Cardiac muscle cell (in vitro differentiated cells and primary cell): ENCODE results near the gene CFAP61. TPM values are rescaled to one million over a fixed set of nuclear protein-coding genes. Genes with fewer than 3 reads are reported as not detected.
"Not testable (repeated sequence)": the region's sequence is repeated elsewhere in the genome, so short reads cannot be mapped to it uniquely, and the experiment has no call there.

Experiments used
- DNase-seq, 2 donors: peaks; one replicate each; pipeline versions ENCODE4 v3.0.0 to v3.0.0-alpha.2; 2010 to 2017; ENCODE audit warnings: low read depth in 1 of 2, low spot score in 1 of 2
- H3K27ac ChIP-seq: fragments of 200-600 bp; sonication (generic); 2 replicates; pipeline ENCODE4 v1.5.1; 2016
- H3K27me3 ChIP-seq: fragments of 200-600 bp; sonication (generic); 2 replicates; pipeline ENCODE4 v1.6.0; 2016; ENCODE audit warnings: control low read depth
- H3K36me3 ChIP-seq: fragments of 200-600 bp; sonication (generic); 2 replicates; pipeline ENCODE4 v1.5.1; 2016; ENCODE audit warnings: control low read depth
- H3K4me1 ChIP-seq: fragments of 200-600 bp; sonication (generic); 2 replicates; pipeline ENCODE4 v1.8.1; 2017; ENCODE audit warnings: low read depth, mild to moderate bottlenecking, mixed run types
- H3K4me3 ChIP-seq: fragments of 200-600 bp; sonication (generic); 2 replicates; pipeline ENCODE4 v1.5.1; 2016; ENCODE audit warnings: mild to moderate bottlenecking
- H3K9me3 ChIP-seq: fragments of 200-600 bp; sonication (generic); 2 replicates; pipeline ENCODE4 v1.5.1; 2017; ENCODE audit warnings: low read depth, mild to moderate bottlenecking, control low read depth
- polyA plus RNA-seq: library from polyadenylated mRNA; unstranded; fragments of >200 nt; fragmentation: Nextera tagmentation; extraction: Ambion mirVana; gene quantifications from 2 replicates; pipeline ENCODE4 v1.2.1, GENCODE V29; 2016
- total RNA-seq: library from RNA; depleted of rRNA; stranded (reverse); fragments of >200 nt; gene quantifications from 2 replicates; pipeline ENCODE4 v1.2.3, GENCODE V29; 2016
- TF ChIP-seq, protein P1 (sequence below): IDR thresholded peaks from 2 replicates; pipeline ENCODE4 v1.5.1; 2012; ENCODE audit warnings: low read depth, mild to moderate bottlenecking, low read length

Gene CFAP61
- total and polyA plus RNA-seq, 2 experiments from 2014 or later: 0.44 TPM; not detected in 1

GRCh38 chr20:20241976-20242375 is 189.6 kb downstream of the CFAP61 start:
- no peak overlapping the region for H3K4me3 ChIP-seq
- no peak overlapping the region for H3K27ac ChIP-seq
- H3K9me3 ChIP-seq: no peaks in the 10 kb centered on the region
- TF ChIP-seq, protein P1, sequence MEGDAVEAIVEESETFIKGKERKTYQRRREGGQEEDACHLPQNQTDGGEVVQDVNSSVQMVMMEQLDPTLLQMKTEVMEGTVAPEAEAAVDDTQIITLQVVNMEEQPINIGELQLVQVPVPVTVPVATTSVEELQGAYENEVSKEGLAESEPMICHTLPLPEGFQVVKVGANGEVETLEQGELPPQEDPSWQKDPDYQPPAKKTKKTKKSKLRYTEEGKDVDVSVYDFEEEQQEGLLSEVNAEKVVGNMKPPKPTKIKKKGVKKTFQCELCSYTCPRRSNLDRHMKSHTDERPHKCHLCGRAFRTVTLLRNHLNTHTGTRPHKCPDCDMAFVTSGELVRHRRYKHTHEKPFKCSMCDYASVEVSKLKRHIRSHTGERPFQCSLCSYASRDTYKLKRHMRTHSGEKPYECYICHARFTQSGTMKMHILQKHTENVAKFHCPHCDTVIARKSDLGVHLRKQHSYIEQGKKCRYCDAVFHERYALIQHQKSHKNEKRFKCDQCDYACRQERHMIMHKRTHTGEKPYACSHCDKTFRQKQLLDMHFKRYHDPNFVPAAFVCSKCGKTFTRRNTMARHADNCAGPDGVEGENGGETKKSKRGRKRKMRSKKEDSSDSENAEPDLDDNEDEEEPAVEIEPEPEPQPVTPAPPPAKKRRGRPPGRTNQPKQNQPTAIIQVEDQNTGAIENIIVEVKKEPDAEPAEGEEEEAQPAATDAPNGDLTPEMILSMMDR: no peak
- H3K27me3 ChIP-seq: no peaks in the 10 kb centered on the region
- no peaks in the 10 kb centered on the region for H3K4me1 ChIP-seq
- no peaks in the 10 kb centered on the region for H3K36me3 ChIP-seq
- DNase-seq: no peak

DNA sequence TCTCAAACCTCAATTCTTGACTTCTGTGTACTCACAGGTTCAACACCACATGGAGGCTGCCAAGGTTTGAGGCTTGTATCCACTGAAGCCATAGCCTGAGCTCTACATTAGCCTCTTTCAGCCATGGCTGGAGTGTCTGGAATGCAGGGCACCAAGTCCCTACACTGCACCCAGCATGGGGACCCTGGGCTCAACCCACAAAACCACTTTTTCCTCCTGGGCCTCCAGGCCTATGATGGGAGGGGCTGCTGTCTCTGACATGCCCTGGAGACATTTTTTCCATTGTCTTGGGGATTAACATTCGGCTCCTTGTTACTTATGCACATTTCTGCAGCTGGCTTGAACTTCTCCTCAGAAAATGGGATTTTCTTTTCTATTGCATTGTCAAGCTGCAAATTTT is 192.1 kb downstream of the CFAP61 start:
- H3K27ac ChIP-seq, DNase-seq, H3K27me3 ChIP-seq, H3K36me3 ChIP-seq, H3K9me3 ChIP-seq, H3K4me3 ChIP-seq, H3K4me1 ChIP-seq: not testable (repeated sequence)

DNA sequence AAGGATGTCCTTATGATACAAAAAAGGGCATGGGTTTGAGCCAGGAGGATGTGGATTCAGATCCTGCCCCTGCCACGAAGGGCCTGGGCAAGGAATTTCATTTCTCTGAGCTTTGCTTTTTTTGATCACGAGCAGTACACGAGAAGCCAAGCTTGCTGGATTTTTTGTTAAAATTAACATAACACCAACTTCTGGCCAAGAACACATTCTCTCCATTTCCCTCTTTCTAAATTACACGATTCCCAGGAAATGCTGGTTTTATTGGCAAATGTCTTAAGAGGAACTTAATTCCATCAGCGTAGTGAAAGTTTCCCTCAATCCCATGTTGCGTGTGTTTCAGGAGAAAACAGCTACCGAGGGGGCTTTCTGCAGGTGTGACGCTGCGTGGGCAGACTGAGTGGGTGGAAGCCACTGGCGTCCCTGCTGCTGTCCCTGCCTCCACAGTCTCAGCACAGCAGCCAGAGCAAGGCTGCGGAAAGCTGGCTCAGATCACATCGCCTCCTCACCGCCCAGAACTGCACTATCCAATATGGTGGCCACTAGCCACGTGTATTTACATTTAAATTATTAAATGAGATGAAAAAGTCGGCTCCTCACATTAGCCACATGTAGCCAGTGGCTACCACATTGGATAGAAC is 194.8 kb downstream of the CFAP61 start:
- Histone ChIP-seq H3K4me1 (no peaks in the 10 kb centered on the region), H3K36me3 (no peaks in the 10 kb centered on the region), H3K27ac (no peak overlapping the region), H3K9me3 (no peaks in the 10 kb centered on the region), H3K4me3 (no peak overlapping the region), H3K27me3 (no peaks in the 10 kb centered on the region)
- TF ChIP-seq, protein P1: no peak
- no peak for DNase-seq

- Histone ChIP-seq H3K9me3 (no peaks in the 10 kb centered on the region), H3K36me3 (no peaks in the 10 kb centered on the region), H3K27me3 (no peaks in the 10 kb centered on the region), H3K4me1 (no peaks in the 10 kb centered on the region), H3K4me3 (no peak overlapping the region), H3K27ac (no peak overlapping the region)
- no peak for DNase-seq
- TF ChIP-seq, protein P1: no peak
Measured at GRCh38 chr20:20248620-20249200, 196.4 kb downstream of the CFAP61 start.

- H3K9me3 ChIP-seq: no peaks in the 10 kb centered on the region
- TF ChIP-seq, protein P1: no peak
- H3K4me1 ChIP-seq: no peaks in the 10 kb centered on the region
Measured at GRCh38 chr20:20251317-20251716, 199.0 kb downstream of the CFAP61 start.

GRCh38 chr20:20251836-20252235 is 199.5 kb downstream of the CFAP61 start:
- TF ChIP-seq, protein P1: no peak
- H3K27me3 ChIP-seq: no peaks in the 10 kb centered on the region

More at GRCh38 chr20:20251317-20251716, 199.0 kb downstream of the CFAP61 start:
- Histone ChIP-seq H3K27ac (no peak overlapping the region), H3K36me3 (no peaks in the 10 kb centered on the region), H3K27me3 (no peaks in the 10 kb centered on the region), H3K4me3 (no peak overlapping the region)
- no peak for DNase-seq

More at GRCh38 chr20:20251836-20252235, 199.5 kb downstream of the CFAP61 start:
- no peaks in the 10 kb centered on the region for H3K4me1 ChIP-seq
- H3K27ac ChIP-seq: no peak overlapping the region
- no peak for DNase-seq
- H3K9me3 ChIP-seq: no peaks in the 10 kb centered on the region
- no peak overlapping the region for H3K4me3 ChIP-seq
- H3K36me3 ChIP-seq: no peaks in the 10 kb centered on the region
